Keratinocyte (primary cell): Measurements from ENCODE around the gene DYNC2I2.

ENCODE experiments used
- EZH2 ChIP-seq: IDR thresholded peaks from one replicate; pipeline ENCODE4 v1.6.1; 2012; ENCODE audit warnings: inconsistent platforms, mild to moderate bottlenecking, low read length, moderate library complexity
- TF ChIP-seq, protein P1 (sequence below), 3 experiments: IDR thresholded peaks in 1 of 3; conservative IDR thresholded peaks in 1 of 3; optimal IDR thresholded peaks in 1 of 3; 2 replicates in 2 of 3; 3 replicates in 1 of 3; pipeline versions ENCODE3 to v1.5.1; 2011; ENCODE audit warnings: low read length in 3 of 3, mild to moderate bottlenecking in 3 of 3, moderate library complexity in 2 of 3, control low read depth in 1 of 3, inconsistent platforms in 1 of 3; ENCODE audit not compliant: insufficient read depth in 2 of 3; ENCODE audit errors: extremely low read depth in 1 of 3

DNA sequence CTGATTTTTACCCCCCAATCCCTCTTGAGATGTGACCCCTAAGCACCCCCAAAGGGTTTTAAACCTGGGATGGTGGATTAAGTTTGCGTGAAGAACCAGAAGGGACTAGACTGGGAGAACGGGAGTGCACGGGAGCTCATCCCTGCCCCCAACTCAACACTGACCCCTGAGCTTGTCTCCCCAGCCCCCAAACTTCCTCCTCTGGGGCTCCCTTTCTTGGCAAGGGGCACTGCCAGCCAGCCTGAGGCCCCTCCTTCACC lies 27.3 kb upstream of the DYNC2I2 start:
- TF ChIP-seq, protein P1, sequence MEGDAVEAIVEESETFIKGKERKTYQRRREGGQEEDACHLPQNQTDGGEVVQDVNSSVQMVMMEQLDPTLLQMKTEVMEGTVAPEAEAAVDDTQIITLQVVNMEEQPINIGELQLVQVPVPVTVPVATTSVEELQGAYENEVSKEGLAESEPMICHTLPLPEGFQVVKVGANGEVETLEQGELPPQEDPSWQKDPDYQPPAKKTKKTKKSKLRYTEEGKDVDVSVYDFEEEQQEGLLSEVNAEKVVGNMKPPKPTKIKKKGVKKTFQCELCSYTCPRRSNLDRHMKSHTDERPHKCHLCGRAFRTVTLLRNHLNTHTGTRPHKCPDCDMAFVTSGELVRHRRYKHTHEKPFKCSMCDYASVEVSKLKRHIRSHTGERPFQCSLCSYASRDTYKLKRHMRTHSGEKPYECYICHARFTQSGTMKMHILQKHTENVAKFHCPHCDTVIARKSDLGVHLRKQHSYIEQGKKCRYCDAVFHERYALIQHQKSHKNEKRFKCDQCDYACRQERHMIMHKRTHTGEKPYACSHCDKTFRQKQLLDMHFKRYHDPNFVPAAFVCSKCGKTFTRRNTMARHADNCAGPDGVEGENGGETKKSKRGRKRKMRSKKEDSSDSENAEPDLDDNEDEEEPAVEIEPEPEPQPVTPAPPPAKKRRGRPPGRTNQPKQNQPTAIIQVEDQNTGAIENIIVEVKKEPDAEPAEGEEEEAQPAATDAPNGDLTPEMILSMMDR (optimal IDR thresholded peaks at IDR 0.05 in 1 of 3, IDR thresholded peaks at IDR 0.05 in 1 of 3, conservative IDR thresholded peaks at IDR 0.05 in 1 of 3; ENCODE audit: extremely low read depth in 1 of 3, insufficient read depth in 2 of 3, low read length in 3 of 3): no peak
- no peak for TF ChIP-seq EZH2
